Endothelial cell of umbilical vein (primary cell): ENCODE results near the gene SLC7A8. TPM values are rescaled to one million over a fixed set of nuclear protein-coding genes. Genes with fewer than 3 reads are reported as not detected.

Experiments used
- BruUV-seq: library from RNA; stranded (reverse); fragments of 400-500 nt; replicated peaks from 2 replicates; lab custom pipeline; 2021; lab: Mats Ljungman, UMichigan
- CTCF ChIA-PET: fragments of 300-600, 350-600 bp; sonication (Branson Sonifier 250); formaldehyde crosslinking; loops from one replicate; lab custom pipeline; 2021; ENCODE audit warnings: antibody characterized with exemption, inconsistent platforms; lab: Charles Lee
- POLR2A ChIA-PET: fragments of 300-600, 350-600 bp; sonication (Branson Sonifier 250); formaldehyde crosslinking; loops from one replicate; lab custom pipeline; 2021; ENCODE audit warnings: antibody characterized with exemption, inconsistent platforms; lab: Charles Lee
- DNase-seq: peaks from one replicate; pipeline ENCODE4 v3.0.0-alpha.2; 2011; ENCODE audit warnings: low read depth, low spot score
- FAIRE-seq: peaks from 2 replicates; lab custom pipeline; 2011; peaks lifted over from hg19 to GRCh38; lab: Jason Lieb, UNC
- H2AFZ ChIP-seq: 2 replicates; pipeline ENCODE4 v1.6.0; 2012; ENCODE audit warnings: low read depth, low read length, control low read depth, inconsistent platforms
- H3K27ac ChIP-seq: 2 replicates; pipeline ENCODE4 v1.5.1; 2011; ENCODE audit warnings: low read depth, mild to moderate bottlenecking, control low read depth, low read length, moderate library complexity; ENCODE audit not compliant: insufficient read depth
- H3K27me3 ChIP-seq, 2 experiments: 2 replicates each; pipeline versions ENCODE4 v1.6.0 to v1.6.1; 2011; ENCODE audit warnings: low read length in 2 of 2, mixed read lengths in 1 of 2; ENCODE audit not compliant: control insufficient read depth in 2 of 2, insufficient read depth in 2 of 2
- H3K36me3 ChIP-seq, 2 experiments: 2 replicates in 1 of 2; 3 replicates in 1 of 2; pipeline ENCODE4 v1.5.1; 2011; ENCODE audit warnings: low read length in 2 of 2, mild to moderate bottlenecking in 1 of 2, moderate library complexity in 1 of 2; ENCODE audit not compliant: control insufficient read depth in 2 of 2, insufficient read depth in 2 of 2; ENCODE audit errors: extremely low read depth in 1 of 2
- H3K4me1 ChIP-seq: 3 replicates; pipeline ENCODE4 v1.5.1; 2011; ENCODE audit warnings: mild to moderate bottlenecking, low read length; ENCODE audit not compliant: control insufficient read depth, insufficient read depth; ENCODE audit errors: extremely low read depth
- H3K4me2 ChIP-seq: 2 replicates; pipeline ENCODE4 v1.6.1; 2011; ENCODE audit warnings: low read length, control low read depth, mixed read lengths; ENCODE audit not compliant: insufficient read depth
- H3K4me3 ChIP-seq, 3 experiments: fragments of 200-600 bp in 1 of 3; sonication (generic), shearing (Covaris generic) in 1 of 3; replicated peaks in 1 of 3; 2 replicates each; pipeline ENCODE4 v1.5.1; 2011 to 2016; ENCODE audit warnings: control low read depth in 3 of 3, low read length in 3 of 3, mild to moderate bottlenecking in 2 of 3, inconsistent platforms in 1 of 3, low read depth in 1 of 3, moderate library complexity in 1 of 3; ENCODE audit not compliant: insufficient read depth in 1 of 3
- H3K79me2 ChIP-seq: 2 replicates; pipeline ENCODE4 v1.6.0; 2012; ENCODE audit warnings: low read length, inconsistent platforms; ENCODE audit not compliant: control insufficient read depth, insufficient read depth
- H3K9ac ChIP-seq: replicated peaks from 2 replicates; pipeline ENCODE3; 2011; ENCODE audit warnings: low read length, control low read depth; ENCODE audit not compliant: insufficient read depth; ENCODE audit errors: extremely low read depth
- H3K9me1 ChIP-seq: replicated peaks from 3 replicates; pipeline ENCODE4 v1.6.0; 2011; ENCODE audit warnings: mild to moderate bottlenecking, low read length; ENCODE audit not compliant: control insufficient read depth, insufficient read depth; ENCODE audit errors: extremely low read depth
- H3K9me3 ChIP-seq: replicated peaks from 2 replicates; pipeline ENCODE4 v1.5.1; 2012; ENCODE audit warnings: low read length, inconsistent platforms; ENCODE audit not compliant: control insufficient read depth, insufficient read depth
- H4K20me1 ChIP-seq: replicated peaks from 2 replicates; pipeline ENCODE3; 2011; ENCODE audit warnings: mild to moderate bottlenecking, low read length; ENCODE audit not compliant: control insufficient read depth, insufficient read depth; ENCODE audit errors: extremely low read depth
- EZH2 ChIP-seq: IDR thresholded peaks from 2 replicates; pipeline ENCODE4 v1.6.1; 2012; ENCODE audit warnings: borderline replicate concordance, low read depth, mild to moderate bottlenecking, moderate library complexity, low read length, inconsistent platforms; ENCODE audit not compliant: severe bottlenecking
- FOS ChIP-seq: IDR thresholded peaks from 2 replicates; pipeline ENCODE4 v1.6.1; 2011; ENCODE audit warnings: mild to moderate bottlenecking, low read length, moderate library complexity, borderline replicate concordance; ENCODE audit not compliant: insufficient read depth
- GATA2 ChIP-seq: IDR thresholded peaks from 2 replicates; pipeline ENCODE4 v1.7.0; 2011; ENCODE audit warnings: low read depth, mild to moderate bottlenecking, moderate library complexity, mixed read lengths, low read length; ENCODE audit not compliant: insufficient read length, insufficient read depth
- JUN ChIP-seq: IDR thresholded peaks from 2 replicates; pipeline ENCODE4 v1.6.1; 2011; ENCODE audit warnings: borderline replicate concordance, low read depth; ENCODE audit not compliant: insufficient read length, insufficient read depth
- MYC ChIP-seq: IDR thresholded peaks from one replicate; pipeline ENCODE4 v1.6.1; 2011; ENCODE audit warnings: mild to moderate bottlenecking, low read depth, low read length
- POLR2A ChIP-seq: IDR thresholded peaks from 2 replicates; pipeline ENCODE4 v1.6.1; 2012; ENCODE audit warnings: low read depth, mild to moderate bottlenecking, control low read depth, low read length
- POLR2AphosphoS5 ChIP-seq: IDR thresholded peaks from 2 replicates; pipeline ENCODE4 v1.6.1; 2012; ENCODE audit warnings: low read depth, mild to moderate bottlenecking, control low read depth, low read length, moderate library complexity; ENCODE audit not compliant: insufficient read depth
- dilution Hi-C: fragments of 300-500 bp; cut with MboI; formaldehyde crosslinking; loops from one replicate; pipeline ENCODE4 v1.15.0; 2019; ENCODE audit warnings: low sequenced_read_pairs; ENCODE audit not compliant: extremely low pct_ligation_motif_present
- intact Hi-C: fragments of 100-400 bp; cut with micrococcal nuclease; formaldehyde crosslinking; loops from one replicate; pipeline ENCODE4 v1.10.0; 2022
- polyA plus RNA-seq, 4 experiments: library from polyadenylated mRNA; depleted of rRNA in 3 of 4; stranded (reverse) in 3 of 4; unstranded in 1 of 4; fragments of >200 nt; gene quantifications; 2 replicates each; pipeline versions ENCODE4 v1.2.1 to v1.2.3, GENCODE V29; 2011 to 2012; ENCODE audit warnings: missing spikeins in 1 of 4
- total RNA-seq: library from RNA; stranded (reverse); gene quantifications from 2 replicates; pipeline ENCODE4 v1.2.3, GENCODE V29; 2021
- TF ChIP-seq, protein P1 (sequence below): IDR thresholded peaks from 2 replicates; pipeline ENCODE4 v1.6.1; 2011; ENCODE audit not compliant: insufficient read depth, insufficient read length
- TF ChIP-seq, protein P2 (sequence below), 2 donors: IDR thresholded peaks; 1 replicate in 1 of 2; 2 replicates in 1 of 2; pipeline ENCODE4 v1.5.1; 2011; ENCODE audit warnings: low read length in 2 of 2, mild to moderate bottlenecking in 2 of 2, moderate library complexity in 2 of 2, control low read depth in 1 of 2, inconsistent platforms in 1 of 2, low read depth in 1 of 2; ENCODE audit not compliant: insufficient read depth in 1 of 2; ENCODE audit errors: extremely low read depth in 1 of 2

SLC7A8 gene
- total and polyA plus RNA-seq, 2 donors (not counting 3 experiments of a cell fraction or from before 2014, with no cell fraction given), result 0.76 to 1.1 TPM

GRCh38 chr14:23164949-23165348 is 18.5 kb downstream of the SLC7A8 start:
- CTCF ChIA-PET, result interaction anchor here (5.3 kb wide), 1 partner anchor 44 kb away, joined by 34 read pairs; no protein-coding TSS in a partner anchor
- dilution Hi-C loops (no loop called here), intact Hi-C loops (no loop called here)
- no TSS peak for BruUV-seq
- no peaks in the 10 kb centered on the region for H4K20me1 ChIP-seq
- no peak overlapping the region for H3K4me3 ChIP-seq
- H3K27ac ChIP-seq, result no peak overlapping the region
- H3K4me2 ChIP-seq, result no peak overlapping the region
- no peaks in the 10 kb centered on the region for H3K9me3 ChIP-seq
- H3K9me1 ChIP-seq, result no peaks in the 10 kb centered on the region
- H3K4me1 ChIP-seq, result no peaks in the 10 kb centered on the region
- H3K36me3 ChIP-seq, result no peaks in the 10 kb centered on the region
- no peak overlapping the region for H3K9ac ChIP-seq
- DNase-seq (no peak), FAIRE-seq (no peak)
- TF ChIP-seq FOS (no peak), GATA2 (no peak), POLR2A (no peak), JUN (no peak), MYC (no peak), POLR2AphosphoS5 (no peak), EZH2 (no peak)
- TF ChIP-seq, protein P1, sequence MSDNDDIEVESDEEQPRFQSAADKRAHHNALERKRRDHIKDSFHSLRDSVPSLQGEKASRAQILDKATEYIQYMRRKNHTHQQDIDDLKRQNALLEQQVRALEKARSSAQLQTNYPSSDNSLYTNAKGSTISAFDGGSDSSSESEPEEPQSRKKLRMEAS, result no peak
- TF ChIP-seq, protein P2, sequence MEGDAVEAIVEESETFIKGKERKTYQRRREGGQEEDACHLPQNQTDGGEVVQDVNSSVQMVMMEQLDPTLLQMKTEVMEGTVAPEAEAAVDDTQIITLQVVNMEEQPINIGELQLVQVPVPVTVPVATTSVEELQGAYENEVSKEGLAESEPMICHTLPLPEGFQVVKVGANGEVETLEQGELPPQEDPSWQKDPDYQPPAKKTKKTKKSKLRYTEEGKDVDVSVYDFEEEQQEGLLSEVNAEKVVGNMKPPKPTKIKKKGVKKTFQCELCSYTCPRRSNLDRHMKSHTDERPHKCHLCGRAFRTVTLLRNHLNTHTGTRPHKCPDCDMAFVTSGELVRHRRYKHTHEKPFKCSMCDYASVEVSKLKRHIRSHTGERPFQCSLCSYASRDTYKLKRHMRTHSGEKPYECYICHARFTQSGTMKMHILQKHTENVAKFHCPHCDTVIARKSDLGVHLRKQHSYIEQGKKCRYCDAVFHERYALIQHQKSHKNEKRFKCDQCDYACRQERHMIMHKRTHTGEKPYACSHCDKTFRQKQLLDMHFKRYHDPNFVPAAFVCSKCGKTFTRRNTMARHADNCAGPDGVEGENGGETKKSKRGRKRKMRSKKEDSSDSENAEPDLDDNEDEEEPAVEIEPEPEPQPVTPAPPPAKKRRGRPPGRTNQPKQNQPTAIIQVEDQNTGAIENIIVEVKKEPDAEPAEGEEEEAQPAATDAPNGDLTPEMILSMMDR (IDR thresholded peaks at IDR 0.05; ENCODE audit: extremely low read depth in 1 of 2, insufficient read depth in 1 of 2, low read depth in 1 of 2, low read length in 2 of 2), result no peak
- no peaks in the 10 kb centered on the region for H3K79me2 ChIP-seq
- no peak overlapping the region for H2AFZ ChIP-seq
- POLR2A ChIA-PET, result no interaction called here
- peaks cover 0 to 7% of the 10 kb centered on the region in 2 experiments for H3K27me3 ChIP-seq
